Ramos (cell line): Measurements from ENCODE around the gene DNAH14.
"Not testable (repeated sequence)": the region's sequence is repeated elsewhere in the genome, so short reads cannot be mapped to it uniquely, and the experiment has no call there.

Source experiments
- in situ Hi-C: fragments of 300-500 bp; cut with MboI; formaldehyde crosslinking; loops from one replicate; pipeline ENCODE4 v1.14.3; 2022; ENCODE audit warnings: low sequenced_read_pairs; ENCODE audit not compliant: unreplicated experiment

DNAH14 gene

DNA sequence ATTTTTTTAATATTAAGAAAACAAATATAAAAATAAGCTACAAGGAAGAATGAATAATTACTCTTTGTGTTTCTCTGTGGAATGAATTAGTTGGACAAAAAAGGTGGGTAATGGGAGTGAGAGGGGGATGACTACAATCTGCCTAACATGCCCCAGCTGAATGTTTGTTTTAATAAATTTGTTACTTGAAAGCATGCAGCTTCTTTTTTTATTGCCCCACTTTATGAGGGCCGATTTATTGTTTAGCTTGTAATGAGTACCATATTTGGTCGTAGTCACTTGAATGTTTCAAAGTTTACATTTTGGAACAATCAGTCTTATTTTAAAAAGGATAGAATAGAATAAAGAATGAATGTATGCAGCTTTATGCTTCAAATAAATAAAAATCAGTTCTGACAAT is 301.0 kb downstream of the DNAH14 start:
- in situ Hi-C loops, result no loop called here

DNA sequence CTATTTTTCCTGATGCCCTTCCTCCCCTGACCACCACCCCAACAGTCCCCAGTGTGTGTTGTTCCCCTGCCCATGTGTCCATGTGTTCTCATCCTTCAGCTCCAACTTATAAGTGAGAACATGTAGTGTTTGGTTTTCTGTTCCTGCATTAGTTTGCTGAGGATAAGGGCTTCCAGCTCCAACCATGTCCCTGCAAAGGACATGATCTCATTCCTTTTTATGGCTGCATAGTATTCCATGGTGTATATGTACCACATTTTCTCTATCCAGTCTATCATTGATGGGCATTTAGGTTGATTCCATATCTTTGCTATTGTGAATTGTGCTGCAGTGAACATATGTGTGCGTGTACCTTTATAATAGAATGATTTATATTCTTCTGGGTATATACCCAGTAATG is 303.5 kb downstream of the DNAH14 start:
- in situ Hi-C loops, result not testable (repeated sequence)

DNA sequence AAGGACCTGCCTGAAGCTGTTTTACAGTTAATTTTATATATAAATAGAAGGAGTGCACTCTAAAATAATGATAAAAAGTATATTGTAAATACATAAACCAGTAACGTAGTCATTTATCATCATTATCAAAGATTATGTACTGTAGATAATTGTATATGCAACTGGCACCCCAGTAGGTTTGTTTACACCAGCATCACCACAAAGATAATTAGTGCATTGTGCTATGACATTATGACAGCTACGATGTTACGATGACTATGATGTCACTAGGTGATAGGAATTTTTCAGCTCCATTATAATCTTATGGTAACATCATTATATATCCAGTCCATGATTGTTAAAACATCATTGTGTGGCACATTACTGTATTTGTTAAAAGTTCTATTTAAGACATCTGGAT is 313.1 kb downstream of the DNAH14 start:
- in situ Hi-C loops, result no loop called here

DNA sequence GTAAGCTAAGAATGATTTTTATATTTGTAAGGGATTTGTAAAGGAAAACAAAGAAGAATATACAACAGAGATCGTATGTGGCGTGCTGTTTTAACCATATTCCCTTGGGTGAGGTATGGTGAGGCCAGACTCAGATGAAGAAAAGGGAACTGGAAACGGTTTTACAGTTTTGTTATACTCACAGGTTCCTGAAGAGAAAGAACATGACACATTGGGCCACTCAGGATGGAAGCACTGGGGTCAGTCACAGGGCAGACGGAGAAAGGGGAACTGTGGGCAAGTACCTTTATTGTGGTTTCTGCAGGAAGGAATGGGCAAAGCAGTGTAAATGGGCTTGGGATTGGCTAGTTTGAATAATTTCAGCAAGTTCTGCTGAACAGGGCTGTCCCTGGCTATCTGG is 321.0 kb downstream of the DNAH14 start:
- in situ Hi-C loops, result no loop called here

DNA sequence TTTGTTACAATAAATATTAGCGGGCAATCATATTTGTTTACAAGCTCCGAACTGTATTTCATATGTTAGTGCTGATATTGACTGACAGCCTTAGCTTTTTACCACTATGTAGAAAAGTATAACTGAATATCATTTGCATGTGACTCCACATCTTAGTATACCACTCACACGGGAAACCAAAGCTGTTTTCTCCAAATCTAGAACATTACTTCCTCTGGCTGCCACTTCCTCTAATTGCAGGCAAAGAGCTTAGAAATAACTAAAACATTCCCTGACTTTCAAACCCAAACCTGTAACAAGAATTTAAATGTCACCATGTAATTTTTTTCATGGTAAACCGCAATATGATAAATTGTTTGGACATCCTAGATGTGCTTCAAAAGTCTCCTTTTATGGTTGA is 323.7 kb downstream of the DNAH14 start:
- in situ Hi-C loops, result no loop called here

DNA sequence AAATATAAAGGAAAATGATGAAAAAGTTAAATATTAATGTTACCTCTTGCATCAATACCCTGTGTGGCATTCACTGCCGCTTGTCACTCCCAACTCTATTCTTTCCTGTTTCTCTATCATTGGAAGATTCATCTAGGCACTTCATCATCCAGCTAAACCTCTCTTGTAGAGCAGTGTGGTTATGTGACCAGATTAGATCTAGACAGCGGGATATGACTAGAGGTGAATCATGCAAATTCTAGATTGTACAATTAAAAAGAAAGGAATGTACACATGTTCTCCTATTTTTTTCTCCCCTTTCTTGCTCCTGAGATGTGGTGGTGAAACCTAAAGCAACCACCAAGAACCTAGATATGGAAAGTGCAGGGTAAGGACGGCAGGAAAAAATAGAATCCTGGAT is 324.3 kb downstream of the DNAH14 start:
- in situ Hi-C loops, result no loop called here

DNA sequence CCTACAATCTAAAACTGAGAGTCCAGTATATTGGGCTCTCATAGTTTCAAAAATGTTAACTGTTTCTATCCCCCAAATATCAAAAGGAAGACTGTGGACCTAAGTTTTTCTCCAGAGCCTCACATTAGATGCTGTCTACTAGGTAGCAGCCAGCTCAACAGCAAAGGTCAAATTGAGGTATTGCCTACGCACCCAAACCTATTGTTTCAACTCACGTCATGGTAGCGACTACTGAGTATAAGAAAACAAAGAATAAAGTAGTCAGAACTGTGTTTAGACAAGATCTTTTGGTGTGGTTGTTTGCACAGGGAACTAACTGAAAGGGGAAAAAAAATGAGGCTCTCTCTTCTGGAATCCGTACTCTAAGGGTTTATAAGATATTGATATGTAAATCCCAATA is 325.2 kb downstream of the DNAH14 start:
- in situ Hi-C loops, result no loop called here

DNA sequence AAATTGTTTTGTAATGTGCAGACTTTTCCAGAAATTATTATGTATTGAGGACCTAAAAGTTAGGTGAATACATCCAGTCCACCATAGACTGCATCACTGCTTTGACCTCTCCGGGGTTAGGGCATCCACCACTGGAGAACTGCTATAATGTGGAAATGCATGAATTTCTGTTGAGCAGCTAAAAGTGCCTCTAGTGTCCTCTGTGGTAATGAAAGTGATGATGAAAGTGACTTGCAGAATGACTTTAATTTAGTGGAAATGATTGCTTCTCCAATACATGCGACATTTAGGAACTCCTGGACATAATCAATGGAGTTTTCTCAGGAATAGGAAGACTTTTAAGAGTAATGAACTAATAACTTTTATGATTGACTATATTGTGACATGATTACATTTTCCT is 327.6 kb downstream of the DNAH14 start:
- in situ Hi-C loops, result no loop called here

DNA sequence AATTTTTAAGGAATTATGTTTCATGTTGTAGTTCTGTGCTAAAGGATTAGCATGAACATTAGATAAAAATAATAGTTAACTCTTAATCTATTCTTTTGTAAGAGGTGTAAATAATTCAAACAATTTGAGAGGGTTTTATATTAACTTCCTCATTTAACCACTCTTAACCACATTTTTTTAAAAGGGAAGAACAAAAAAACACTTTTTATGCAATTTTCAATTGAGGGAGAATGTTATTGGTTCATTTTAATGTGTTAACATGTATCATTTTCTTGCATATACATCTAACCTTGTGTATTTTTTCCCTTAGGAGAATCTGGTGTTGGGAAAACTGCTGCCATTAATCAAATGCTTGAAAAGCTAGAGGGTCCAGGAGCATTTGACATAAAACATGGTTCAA is 329.3 kb downstream of the DNAH14 start:
- in situ Hi-C loops, result no loop called here

DNA sequence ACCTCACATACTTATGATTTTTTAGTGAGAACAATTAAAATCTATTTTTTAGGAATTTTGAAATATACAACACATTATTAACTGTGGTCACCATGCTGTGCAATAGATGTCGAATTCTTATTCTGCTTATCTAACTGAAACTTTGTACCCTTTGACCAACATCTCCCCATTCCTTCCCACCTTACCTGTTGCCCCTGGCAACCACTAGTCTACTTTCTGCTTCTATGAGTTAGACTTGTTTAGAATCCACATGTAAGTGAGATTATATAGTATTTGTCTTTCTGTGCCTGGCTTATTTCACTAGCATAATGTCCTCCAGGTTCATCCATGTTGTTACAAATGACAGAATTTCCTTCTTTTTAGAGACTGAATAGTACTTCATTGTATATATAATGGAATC is 330.1 kb downstream of the DNAH14 start:
- in situ Hi-C loops, result no loop called here

DNA sequence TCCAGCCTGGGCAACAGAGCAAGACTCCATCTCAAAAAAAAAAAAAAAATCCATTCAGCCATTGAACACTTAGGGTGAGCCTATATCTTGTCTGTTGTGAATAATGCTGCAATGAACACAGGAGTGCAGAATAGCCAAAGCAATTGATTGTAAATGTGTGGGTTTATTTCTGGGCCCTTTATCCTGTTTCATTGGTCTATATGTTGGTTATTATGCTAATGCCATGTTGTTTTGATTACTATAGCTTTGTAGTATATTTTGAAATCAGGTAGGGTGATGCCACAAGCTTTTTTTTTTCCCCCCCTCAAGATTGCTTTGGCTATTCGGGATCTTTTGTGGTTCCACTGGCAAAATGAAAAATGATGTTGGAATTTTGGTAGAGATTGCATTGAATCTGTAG is 330.8 kb downstream of the DNAH14 start:
- in situ Hi-C loops, result no loop called here

DNA sequence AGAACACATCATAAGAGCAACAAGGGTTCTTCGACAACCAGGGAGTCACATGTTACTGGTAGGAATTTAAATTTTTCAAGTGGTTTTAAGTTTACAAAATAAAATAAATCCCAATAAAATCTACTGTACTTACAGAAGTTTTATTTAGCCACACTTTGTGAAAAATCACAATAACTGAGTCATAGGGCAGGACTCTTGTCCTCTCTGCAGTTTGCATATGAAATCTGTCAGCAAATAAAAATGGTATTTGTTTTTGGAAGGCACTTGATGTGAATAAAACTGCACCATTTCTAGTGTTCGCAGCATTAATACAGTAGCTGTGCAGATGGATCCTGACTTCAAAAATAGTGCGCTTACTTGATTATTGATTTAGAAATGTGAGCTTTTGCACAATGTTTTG is 348.0 kb downstream of the DNAH14 start:
- in situ Hi-C loops, result no loop called here

DNA sequence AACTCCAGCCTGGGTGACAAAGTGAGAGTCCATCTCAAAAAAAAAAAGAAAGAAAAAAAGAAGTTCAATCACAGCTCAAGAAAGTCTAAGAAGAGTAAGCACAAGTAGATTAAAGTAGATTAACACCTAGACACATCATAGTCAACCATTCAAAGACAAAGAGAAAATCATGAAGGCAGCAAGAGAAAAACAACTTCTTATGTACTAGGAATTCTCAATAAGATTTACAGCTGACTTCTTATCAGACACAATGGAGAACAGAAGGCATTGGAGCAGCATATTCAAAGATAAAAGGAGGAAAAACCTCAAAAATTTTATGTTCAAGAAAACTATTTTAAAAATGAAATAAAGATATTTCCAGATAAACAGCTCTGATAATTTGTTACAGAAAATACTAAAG is 351.1 kb downstream of the DNAH14 start:
- in situ Hi-C loops, result no loop called here

DNA sequence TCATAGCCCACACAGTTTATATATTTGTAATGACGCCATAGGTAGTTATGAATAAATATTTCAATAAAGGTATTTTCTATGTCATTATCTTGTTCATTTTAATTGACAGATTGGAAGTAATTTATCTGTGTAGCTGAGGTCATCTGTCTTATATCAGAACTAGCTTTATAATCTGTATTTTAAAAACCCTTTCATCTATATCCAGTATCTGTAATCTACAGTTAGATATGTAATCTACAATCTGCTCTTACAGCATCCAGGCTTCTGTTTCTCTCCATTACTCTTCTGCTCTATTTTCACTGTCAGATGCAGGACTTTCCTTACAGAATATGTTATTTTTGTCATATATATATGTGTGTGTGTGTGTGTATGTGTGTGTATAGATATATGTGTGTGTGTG is 360.8 kb downstream of the DNAH14 start:
- in situ Hi-C loops, result no loop called here

DNA sequence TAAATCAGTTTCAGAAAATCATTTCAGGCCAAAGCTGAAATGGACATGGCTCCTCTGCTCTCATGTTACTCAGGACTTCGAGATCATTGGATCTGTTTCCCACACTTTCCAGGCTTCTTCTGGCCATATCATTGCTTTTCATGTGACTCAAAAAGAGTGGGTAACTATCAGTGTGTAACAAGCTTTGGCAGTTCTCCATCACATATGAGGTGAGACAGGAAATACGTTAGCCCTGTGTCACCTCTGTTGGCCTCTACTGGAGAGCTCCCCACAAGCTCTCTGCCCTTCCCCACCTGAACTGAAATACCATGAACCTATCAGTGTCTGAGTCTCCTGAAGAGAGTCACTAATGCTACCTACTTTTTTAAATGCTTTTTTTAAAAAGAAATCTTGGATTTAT is 370.1 kb downstream of the DNAH14 start:
- in situ Hi-C loops, result no loop called here

DNA sequence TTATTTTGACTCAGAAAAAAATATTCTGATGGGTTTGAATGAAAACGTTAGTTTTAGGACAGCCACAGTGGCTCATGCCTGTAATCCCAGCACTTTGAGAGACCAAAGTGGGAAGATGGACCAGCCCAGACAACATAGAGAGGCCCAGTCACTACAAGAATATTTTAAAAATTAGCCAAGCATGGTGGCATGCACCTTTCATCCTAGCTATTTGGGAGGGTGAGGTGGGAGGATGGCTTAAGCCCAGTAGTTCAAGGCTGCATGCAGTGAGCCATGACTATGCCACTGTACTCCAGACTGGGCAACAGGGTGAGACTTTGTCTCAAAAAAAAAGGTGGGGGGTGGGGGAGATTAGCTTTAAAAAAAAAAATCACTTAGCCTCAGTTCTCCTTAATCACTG is 370.9 kb downstream of the DNAH14 start:
- in situ Hi-C loops, result no loop called here

DNA sequence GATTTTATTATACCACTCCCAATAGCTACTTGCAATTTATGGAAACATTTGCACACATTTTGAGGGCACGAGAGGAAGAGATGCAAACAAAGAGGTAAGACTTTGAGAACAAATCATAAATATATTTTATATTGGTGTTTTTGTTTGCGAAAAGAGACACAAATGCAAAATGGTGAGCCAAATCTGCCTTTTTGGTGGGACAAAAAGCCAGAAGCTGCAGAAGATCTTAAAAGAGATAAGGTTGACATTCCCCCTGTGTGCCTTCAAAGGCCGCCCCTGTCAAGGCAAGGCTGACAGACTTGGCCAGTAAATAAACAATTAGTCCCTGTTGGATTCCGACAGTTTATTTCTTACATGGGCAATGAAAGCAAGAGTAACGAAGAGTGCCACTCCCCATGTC is 375.5 kb downstream of the DNAH14 start:
- in situ Hi-C loops, result no loop called here

DNA sequence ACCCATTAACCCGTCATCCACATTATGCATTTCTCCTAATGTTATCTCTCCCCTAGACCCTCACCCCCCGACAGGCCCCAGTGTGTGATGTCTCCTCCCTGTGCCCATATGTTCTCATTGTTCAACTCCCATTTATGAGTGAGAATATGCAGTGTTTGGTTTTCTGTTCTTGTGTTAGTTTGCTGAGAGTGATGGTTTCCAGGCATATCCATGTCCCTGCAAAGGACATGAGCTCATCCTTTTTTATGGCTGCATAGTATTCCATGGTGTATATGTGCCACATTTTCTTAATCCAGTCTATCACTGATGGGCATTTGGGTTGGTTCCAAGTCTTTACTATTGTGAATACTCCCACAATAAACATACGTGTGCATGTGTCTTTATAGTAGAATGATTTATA is 381.1 kb downstream of the DNAH14 start:
- in situ Hi-C loops, result not testable (repeated sequence)

DNA sequence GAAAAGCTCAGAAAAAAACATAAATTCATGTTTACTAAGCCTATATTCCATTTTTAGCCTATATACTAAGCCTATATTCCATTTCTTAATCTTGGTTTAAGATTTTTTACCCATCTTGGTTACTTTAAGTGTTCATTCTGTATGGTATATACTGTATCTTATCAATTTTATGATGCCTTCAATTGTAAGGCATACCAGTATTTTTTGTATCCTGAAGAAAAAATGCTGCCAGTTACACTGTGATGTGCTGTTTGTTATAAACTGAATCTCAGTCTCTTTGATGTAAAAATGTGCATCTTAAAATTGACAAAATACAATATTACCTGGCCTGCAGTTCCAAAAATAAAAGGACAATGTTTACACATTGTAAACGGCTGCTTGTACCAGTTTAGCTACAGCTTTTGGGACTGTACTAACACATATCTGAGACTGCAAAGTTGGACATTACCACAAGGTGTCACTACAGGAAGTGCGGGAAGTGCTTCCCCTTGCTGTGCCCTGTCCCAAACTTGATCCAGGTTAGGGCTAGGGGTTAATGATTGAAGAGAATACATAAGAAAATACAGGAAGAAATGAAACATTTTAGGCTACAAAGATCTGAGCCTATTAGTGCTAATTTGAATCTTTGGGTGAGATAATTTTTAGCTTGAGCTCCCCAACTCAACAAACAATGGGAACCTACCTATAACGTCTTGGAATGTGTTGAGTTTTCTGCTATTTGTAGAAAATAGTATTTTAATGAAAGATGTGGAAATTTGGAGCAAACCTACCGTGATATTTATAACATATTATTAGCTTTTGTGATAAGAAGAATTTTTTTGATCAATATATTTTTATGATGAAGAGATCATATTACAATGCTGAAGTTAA is 389.5 kb downstream of the DNAH14 start:
- in situ Hi-C loops, result no loop called here

DNA sequence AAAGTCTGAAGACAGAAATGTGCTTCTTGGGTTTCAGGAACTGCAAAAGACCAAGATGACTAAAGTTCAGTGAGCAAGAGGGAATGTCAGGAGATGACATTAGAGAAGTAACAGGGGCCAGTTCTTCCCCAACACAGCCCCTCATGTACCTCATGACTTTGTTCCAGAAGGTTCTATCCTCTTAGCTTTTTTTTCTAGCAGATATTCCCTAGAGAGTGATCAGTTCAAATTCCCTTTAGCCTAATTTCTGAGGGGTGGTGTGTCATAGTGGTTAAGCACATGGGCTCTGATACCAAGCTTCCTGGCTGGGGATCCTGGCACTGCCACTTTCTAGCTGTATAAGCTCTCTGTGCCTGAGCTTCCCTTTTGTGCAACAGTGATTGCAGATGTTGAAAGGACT is 390.4 kb downstream of the DNAH14 start:
- in situ Hi-C loops, result no loop called here

DNA sequence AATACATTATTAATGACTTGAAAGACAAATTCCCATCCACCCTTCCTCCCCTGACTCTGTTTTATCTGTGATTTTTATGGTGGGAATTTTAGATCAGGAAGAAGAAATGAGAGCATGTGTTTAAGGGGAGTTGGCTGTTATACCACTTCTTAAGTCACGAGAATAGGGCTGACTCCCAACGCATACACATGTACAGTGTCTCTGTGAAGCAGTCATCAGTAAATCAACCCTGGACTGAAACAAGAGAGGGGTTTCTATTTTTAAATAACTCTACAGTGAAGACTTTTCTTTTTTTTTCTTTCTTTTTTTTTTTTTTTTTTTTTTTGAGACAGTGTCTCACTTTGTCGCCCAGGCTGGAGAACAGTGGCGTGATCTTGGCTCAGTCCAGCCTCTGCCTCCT is 392.3 kb downstream of the DNAH14 start:
- in situ Hi-C loops, result no loop called here

DNA sequence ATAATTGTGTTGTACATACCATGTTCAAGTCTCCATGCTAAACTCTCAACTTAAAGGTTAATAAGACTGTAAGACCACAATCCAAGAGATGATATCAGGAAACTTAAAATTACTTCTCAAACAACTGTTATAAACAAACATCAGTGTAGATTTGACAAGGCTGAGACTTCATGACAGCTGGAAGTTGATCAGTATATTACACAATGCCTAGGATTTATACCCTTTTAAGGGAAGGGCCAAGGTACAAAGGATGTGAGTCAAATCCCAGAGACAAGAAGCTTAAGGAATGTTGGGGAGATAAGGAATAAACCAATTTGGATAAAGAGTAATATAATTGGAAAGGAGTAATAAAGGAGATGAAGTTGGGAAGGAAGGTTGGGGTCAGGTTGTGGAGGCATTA is 399.6 kb downstream of the DNAH14 start:
- in situ Hi-C loops, result no loop called here
